Psoas muscle (tissue), 8 donors: ENCODE measurements around the gene CRBN. TPM values are rescaled to one million over a fixed set of nuclear protein-coding genes. Genes with fewer than 3 reads are reported as not detected.

Source experiments
- ATAC-seq, 4 donors: fragments of 200-7000 bp; cut with Tn5 transposase; one replicate each; pipeline ENCODE4 v1.9.1; 2020; ENCODE audit warnings: moderate library complexity in 3 of 4, mild to moderate bottlenecking in 2 of 4
- DNase-seq, 2 donors: peaks; one replicate each; pipeline ENCODE4 v3.0.0-alpha.2; 2020
- H3K27ac ChIP-seq: fragments of 200-600 bp; one replicate; pipeline ENCODE4 v1.8.0; 2022
- H3K27me3 ChIP-seq, 3 donors: fragments of 200-600 bp in 1 of 3; one replicate each; pipeline versions ENCODE4 v1.6.1 to v1.8.0; 2013 to 2022; ENCODE audit warnings: low read length in 2 of 3, mild to moderate bottlenecking in 2 of 3, moderate library complexity in 1 of 3; ENCODE audit not compliant: insufficient read depth in 3 of 3
- H3K36me3 ChIP-seq, 2 donors: fragments of 200-600 bp in 1 of 2; one replicate each; pipeline versions ENCODE4 v1.6.1 to v1.8.0; 2013 to 2022; ENCODE audit warnings: low read depth in 1 of 2, mild to moderate bottlenecking in 1 of 2, moderate library complexity in 1 of 2; ENCODE audit not compliant: insufficient read depth in 1 of 2
- H3K4me1 ChIP-seq: fragments of 200-600 bp; one replicate; pipeline ENCODE4 v1.8.0; 2022
- H3K4me3 ChIP-seq: fragments of 200-600 bp; one replicate; pipeline ENCODE4 v1.8.0; 2022; ENCODE audit warnings: mild to moderate bottlenecking
- H3K9me3 ChIP-seq: fragments of 200-600 bp; one replicate; pipeline ENCODE4 v1.8.0; 2022
- WGBS, 3 donors: extraction: QIAGEN DNeasy Blood & Tissue Kit; methylation state at CpG; one replicate each; pipeline versions ENCODE4 v1.1.6 to v1.1.7; 2013; 5-methylcytosine and 5-hydroxymethylcytosine counted together
- intact Hi-C, 2 donors: fragments of 100-400 bp; cut with DNase I; formaldehyde crosslinking; loops; one replicate each; pipeline versions ENCODE4 v1.11.0 to v1.14.2; 2022
- polyA plus RNA-seq, 3 donors: library from polyadenylated mRNA; stranded (reverse); fragments of 200-250 nt; gene quantifications; one replicate each; pipeline ENCODE4 v1.2.3, GENCODE V29; 2013
- total RNA-seq, 4 donors: library from RNA; stranded (reverse); fragmentation: NEBNext Ultra II Directional in 2 of 4; extraction: Animal tissue kit (Norgen Biotek cat#: 25700) in 2 of 4; gene quantifications; one replicate each; pipeline versions ENCODE4 v1.2.1 to v1.2.4, GENCODE V29; 2021 to 2023
- TF ChIP-seq, protein P1 (sequence below): fragments of 200-600 bp; IDR thresholded peaks from one replicate; pipeline ENCODE4 v1.8.0; 2022; ENCODE audit warnings: antibody characterized with exemption
- donor health status: healthy with polysubstance abuse.
- donor health status: DM: no; HTN: no; CAD: no; lungs with moderate emphysema.
- donor health status: Bipolar disorder and iron deficiency.
- donor health status: healthy.
- donor health status: DM: yes; HTN: yes; CAD: no.
- donor health status: DM: no; HTN: no; CAD: no.
- donor health status: DM: no; HTN: no; CAD: no.
- donor health status: DM: yes; HTN: yes; CAD: no.

CRBN gene
- total and polyA plus RNA-seq, 7 donors, result 17.9 to 55.2 (median 40.6) TPM

DNA sequence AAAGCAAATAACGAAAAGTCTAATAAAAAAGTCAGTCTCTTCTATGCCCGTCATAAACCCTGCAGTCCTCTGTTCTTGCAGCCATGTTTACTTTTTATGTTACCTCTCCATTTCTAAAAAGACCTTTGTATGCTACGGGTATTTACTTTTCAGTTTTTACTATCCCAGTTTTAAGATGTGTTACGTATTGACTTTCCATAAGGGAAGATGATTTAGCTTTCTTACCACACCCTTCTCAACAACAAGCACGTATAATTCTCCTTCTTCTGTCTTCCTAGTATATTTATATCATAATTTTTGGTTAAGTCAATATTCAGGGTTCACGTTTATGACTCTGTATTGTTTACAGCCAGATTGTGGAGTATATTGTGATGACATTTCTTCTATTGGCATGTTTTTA lies 42.0 kb downstream of the CRBN start:
- ATAC-seq (no peak), DNase-seq (no peak)
- intact Hi-C loops, result loop anchor here in 1 of 2 donors (5.0 kb wide), 1 partner anchor 35 kb away; no protein-coding TSS in a partner anchor
- H3K27me3 ChIP-seq, result no peaks in the 10 kb centered on the region
- WGBS, 3 donors, result 89 to 93% (median 93%) methylated on average over 6 of the region's 6 CpGs
- TF ChIP-seq, protein P1, sequence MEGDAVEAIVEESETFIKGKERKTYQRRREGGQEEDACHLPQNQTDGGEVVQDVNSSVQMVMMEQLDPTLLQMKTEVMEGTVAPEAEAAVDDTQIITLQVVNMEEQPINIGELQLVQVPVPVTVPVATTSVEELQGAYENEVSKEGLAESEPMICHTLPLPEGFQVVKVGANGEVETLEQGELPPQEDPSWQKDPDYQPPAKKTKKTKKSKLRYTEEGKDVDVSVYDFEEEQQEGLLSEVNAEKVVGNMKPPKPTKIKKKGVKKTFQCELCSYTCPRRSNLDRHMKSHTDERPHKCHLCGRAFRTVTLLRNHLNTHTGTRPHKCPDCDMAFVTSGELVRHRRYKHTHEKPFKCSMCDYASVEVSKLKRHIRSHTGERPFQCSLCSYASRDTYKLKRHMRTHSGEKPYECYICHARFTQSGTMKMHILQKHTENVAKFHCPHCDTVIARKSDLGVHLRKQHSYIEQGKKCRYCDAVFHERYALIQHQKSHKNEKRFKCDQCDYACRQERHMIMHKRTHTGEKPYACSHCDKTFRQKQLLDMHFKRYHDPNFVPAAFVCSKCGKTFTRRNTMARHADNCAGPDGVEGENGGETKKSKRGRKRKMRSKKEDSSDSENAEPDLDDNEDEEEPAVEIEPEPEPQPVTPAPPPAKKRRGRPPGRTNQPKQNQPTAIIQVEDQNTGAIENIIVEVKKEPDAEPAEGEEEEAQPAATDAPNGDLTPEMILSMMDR, result no peak
- H3K27ac ChIP-seq, result no peak overlapping the region
- no peaks in the 10 kb centered on the region for H3K4me1 ChIP-seq
- peaks cover 0 to 70% of the 10 kb centered on the region in 2 donors for H3K36me3 ChIP-seq
- H3K4me3 ChIP-seq, result no peak overlapping the region
- no peaks in the 10 kb centered on the region for H3K9me3 ChIP-seq

DNA sequence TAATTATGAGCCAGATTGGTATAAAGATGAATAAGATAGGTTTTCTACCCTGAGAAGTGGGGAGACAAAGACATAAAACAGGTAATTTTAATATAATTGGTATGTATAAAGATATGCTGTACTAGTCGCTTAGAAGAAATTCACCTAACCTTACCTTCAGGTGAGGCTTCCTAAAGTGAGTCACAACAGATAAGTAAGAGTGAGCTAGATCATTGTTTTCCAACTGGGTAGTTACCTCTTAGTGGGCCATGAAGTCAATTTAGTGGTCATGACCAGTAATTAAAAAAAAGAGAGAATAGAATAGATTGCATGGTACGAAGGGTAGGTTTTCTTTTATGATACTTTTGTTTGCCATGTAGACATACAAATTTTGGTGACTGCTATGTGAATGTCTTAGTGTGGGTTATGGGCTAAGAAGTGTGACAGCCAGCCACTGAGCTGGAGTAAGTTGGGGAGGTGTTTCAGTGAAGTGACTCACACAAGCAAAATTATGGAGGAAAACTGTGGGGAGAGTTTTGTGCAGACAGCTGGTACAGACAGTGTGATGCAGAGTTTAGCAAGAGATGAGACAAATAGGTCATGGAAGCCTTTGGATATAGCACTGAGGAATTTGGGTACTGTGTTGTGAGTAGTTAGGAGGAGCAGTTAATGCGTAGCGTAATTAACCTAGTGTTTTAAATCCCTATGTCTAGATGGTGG lies 44.6 kb downstream of the CRBN start:
- TF ChIP-seq, protein P1, result no peak
- no peak for DNase-seq
- H3K27me3 ChIP-seq, result no peaks in the 10 kb centered on the region

DNA sequence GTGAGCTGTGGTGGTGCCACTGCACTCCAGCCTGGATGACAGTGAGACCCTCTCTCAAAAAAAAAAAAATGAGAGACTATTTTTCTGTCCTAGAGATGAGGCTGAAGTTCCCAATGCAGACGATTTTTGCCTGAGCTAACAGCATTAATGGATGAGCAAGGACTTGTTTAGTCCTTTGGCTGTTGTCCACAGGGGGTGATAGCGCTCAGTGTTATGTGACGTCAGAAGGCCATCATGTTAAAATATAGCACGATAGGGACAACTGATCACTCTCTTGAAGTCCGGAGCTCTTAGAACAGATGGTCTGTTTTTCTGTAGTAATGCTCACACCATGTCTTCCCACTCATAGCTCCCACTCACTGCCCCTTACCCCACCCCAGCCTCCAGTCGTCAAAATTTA lies 46.0 kb downstream of the CRBN start:
- no peak overlapping the region for H3K27ac ChIP-seq
- no peak for DNase-seq
- no peaks in the 10 kb centered on the region for H3K27me3 ChIP-seq
- TF ChIP-seq, protein P1, result no peak
- intact Hi-C loops, result no loop called here
- H3K36me3 ChIP-seq, result peaks cover 5 to 56% of the 10 kb centered on the region in 2 donors
- H3K4me3 ChIP-seq, result no peak overlapping the region
- H3K9me3 ChIP-seq, result no peaks in the 10 kb centered on the region
- no peaks in the 10 kb centered on the region for H3K4me1 ChIP-seq
- 68 to 74% (median 74%) methylated on average over 6 of the region's 6 CpGs for WGBS, 3 donors
- no peak for ATAC-seq

More for the DNA sequence above, 44.6 kb downstream of the CRBN start:
- H3K36me3 ChIP-seq, result peaks cover 2 to 58% of the 10 kb centered on the region in 2 donors
- H3K4me3 ChIP-seq, result no peak overlapping the region
- no peaks in the 10 kb centered on the region for H3K9me3 ChIP-seq
- WGBS, 3 donors, result 93 to 98% (median 98%) methylated on average over 4 of the region's 4 CpGs
- ATAC-seq, result peak in 3 of 4 donors; percentile 20 to 53 (median 42)
- no peak overlapping the region for H3K27ac ChIP-seq
- intact Hi-C loops, result loop anchor here in 1 of 2 donors (5.0 kb wide), 1 partner anchor 37 kb away; no protein-coding TSS in a partner anchor
- H3K4me1 ChIP-seq, result no peaks in the 10 kb centered on the region

DNA sequence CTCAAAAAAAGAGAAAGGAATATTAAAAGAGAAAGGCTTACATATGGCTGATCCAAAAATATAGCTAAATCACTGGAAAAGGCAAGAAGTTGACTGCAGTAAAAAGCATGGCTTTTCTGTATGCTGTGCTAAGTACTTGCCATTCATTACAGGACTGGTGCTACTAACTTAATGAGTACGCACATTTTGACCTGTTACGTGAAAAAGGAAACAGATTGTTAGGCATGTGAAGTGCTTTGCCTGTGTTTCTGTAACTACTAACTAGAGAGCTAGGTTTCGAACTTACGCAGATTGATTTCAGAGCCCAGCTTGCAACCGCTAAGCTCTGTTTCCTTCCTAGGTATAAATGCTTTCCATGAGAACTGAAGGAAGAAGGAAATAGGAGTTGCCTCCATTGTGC lies 49.9 kb downstream of the CRBN start:
- ATAC-seq (no peak), DNase-seq (no peak)
- TF ChIP-seq, protein P1, result no peak
- Histone ChIP-seq H3K4me1 (peaks cover 8% of the 10 kb centered on the region), H3K27ac (no peak overlapping the region), H3K9me3 (no peaks in the 10 kb centered on the region), H3K36me3 (peaks cover 5 to 36% of the 10 kb centered on the region in 2 donors), H3K4me3 (no peak overlapping the region), H3K27me3 (no peaks in the 10 kb centered on the region)
- WGBS, 3 donors, result 72 to 73% (median 73%) methylated on average over 5 of the region's 5 CpGs
- intact Hi-C loops, result loop anchor here (5.0 kb wide), 1 partner anchor 48 kb away; the partner anchor contains the start of gene CRBN (in 2 of the 2)
